Keratinocyte (primary cell): ENCODE data around the gene LPAR3. TPM values are rescaled to one million over a fixed set of nuclear protein-coding genes. Genes with fewer than 3 reads are reported as not detected.

Experiments used
- DNase-seq: peaks from one replicate; pipeline ENCODE4 v3.0.0-alpha.2; 2011; ENCODE audit warnings: low read depth, missing footprints, low spot score
- FAIRE-seq: peaks from 2 replicates; lab custom pipeline; 2011; peaks lifted over from hg19 to GRCh38; lab: Jason Lieb, UNC
- H2AFZ ChIP-seq: 2 replicates; pipeline ENCODE4 v1.6.0; 2012; ENCODE audit warnings: low read length, control low read depth, inconsistent platforms; ENCODE audit not compliant: control insufficient read depth
- H3K27ac ChIP-seq: 2 replicates; pipeline ENCODE4 v1.5.1; 2011; ENCODE audit warnings: low read length; ENCODE audit not compliant: control insufficient read depth, insufficient read depth
- H3K27me3 ChIP-seq: 3 replicates; pipeline ENCODE4 v1.6.0; 2011; ENCODE audit warnings: low read length; ENCODE audit not compliant: control insufficient read depth, insufficient read depth; ENCODE audit errors: extremely low read depth
- H3K36me3 ChIP-seq, 2 experiments: 2 replicates in 1 of 2; 3 replicates in 1 of 2; pipeline ENCODE4 v1.5.1; 2011; ENCODE audit warnings: low read length in 2 of 2, mild to moderate bottlenecking in 1 of 2; ENCODE audit not compliant: control insufficient read depth in 2 of 2, insufficient read depth in 2 of 2; ENCODE audit errors: extremely low read depth in 1 of 2
- H3K4me1 ChIP-seq: 3 replicates; pipeline ENCODE4 v1.5.1; 2011; ENCODE audit warnings: low read length; ENCODE audit not compliant: control insufficient read depth, insufficient read depth; ENCODE audit errors: extremely low read depth
- H3K4me2 ChIP-seq: 3 replicates; pipeline ENCODE4 v1.6.0; 2011; ENCODE audit warnings: low read depth, low read length; ENCODE audit not compliant: control insufficient read depth, insufficient read depth; ENCODE audit errors: extremely low read depth
- H3K4me3 ChIP-seq, 3 experiments: fragments of 200-600 bp in 1 of 3; sonication (generic) in 1 of 3; 2 replicates in 2 of 3; 3 replicates in 1 of 3; pipeline ENCODE4 v1.5.1; 2011 to 2016; ENCODE audit warnings: low read length in 3 of 3, mild to moderate bottlenecking in 3 of 3, control low read depth in 2 of 3, inconsistent platforms in 1 of 3, low read depth in 1 of 3, mixed read lengths in 1 of 3, mixed run types in 1 of 3, moderate library complexity in 1 of 3; ENCODE audit not compliant: control insufficient read depth in 2 of 3, insufficient read depth in 2 of 3; ENCODE audit errors: extremely low read depth in 1 of 3
- H3K79me2 ChIP-seq: 2 replicates; pipeline ENCODE4 v1.6.0; 2012; ENCODE audit warnings: low read length; ENCODE audit not compliant: control insufficient read depth, insufficient read depth
- H3K9ac ChIP-seq: 3 replicates; pipeline ENCODE4 v1.6.0; 2011; ENCODE audit warnings: low read length; ENCODE audit not compliant: control insufficient read depth, insufficient read depth; ENCODE audit errors: extremely low read depth
- H3K9me1 ChIP-seq: 3 replicates; pipeline ENCODE4 v1.6.0; 2011; ENCODE audit warnings: low read length; ENCODE audit not compliant: control insufficient read depth, insufficient read depth; ENCODE audit errors: extremely low read depth
- H3K9me3 ChIP-seq: 2 replicates; pipeline ENCODE4 v1.5.1; 2012; ENCODE audit warnings: low read depth, low read length; ENCODE audit not compliant: control insufficient read depth
- H4K20me1 ChIP-seq: 3 replicates; pipeline ENCODE4 v1.6.0; 2011; ENCODE audit warnings: low read length; ENCODE audit not compliant: control insufficient read depth, insufficient read depth; ENCODE audit errors: extremely low read depth
- EZH2 ChIP-seq: IDR thresholded peaks from one replicate; pipeline ENCODE4 v1.6.1; 2012; ENCODE audit warnings: inconsistent platforms, mild to moderate bottlenecking, low read length, moderate library complexity
- dilution Hi-C: fragments of 300-500 bp; cut with MboI; formaldehyde crosslinking; loops from one replicate; pipeline ENCODE4 v1.7.0; 2020; ENCODE audit warnings: low sequenced_read_pairs; ENCODE audit not compliant: extremely low pct_ligation_motif_present
- polyA plus RNA-seq, 5 experiments: library from polyadenylated mRNA; depleted of rRNA in 3 of 5; stranded (reverse) in 3 of 5; stranded (forward) in 1 of 5; unstranded in 1 of 5; fragments of >200 nt; gene quantifications; 1 replicate in 1 of 5; 2 replicates in 3 of 5; 3 replicates in 1 of 5; pipeline versions ENCODE4 v1.2.1 to v1.2.3, GENCODE V29; 2011 to 2012; ENCODE audit warnings: missing spikeins in 2 of 5, low read depth in 1 of 5, low replicate concordance in 1 of 5
- TF ChIP-seq, protein P1 (sequence below), 3 experiments: IDR thresholded peaks in 1 of 3; conservative IDR thresholded peaks in 1 of 3; optimal IDR thresholded peaks in 1 of 3; 2 replicates in 2 of 3; 3 replicates in 1 of 3; pipeline versions ENCODE3 to v1.5.1; 2011; ENCODE audit warnings: low read length in 3 of 3, mild to moderate bottlenecking in 3 of 3, moderate library complexity in 2 of 3, control low read depth in 1 of 3, inconsistent platforms in 1 of 3; ENCODE audit not compliant: insufficient read depth in 2 of 3; ENCODE audit errors: extremely low read depth in 1 of 3

LPAR3 gene
- polyA plus RNA-seq, 1 donor (not counting 4 experiments of a cell fraction or from before 2014, with no cell fraction given) = 42.1 TPM

DNA sequence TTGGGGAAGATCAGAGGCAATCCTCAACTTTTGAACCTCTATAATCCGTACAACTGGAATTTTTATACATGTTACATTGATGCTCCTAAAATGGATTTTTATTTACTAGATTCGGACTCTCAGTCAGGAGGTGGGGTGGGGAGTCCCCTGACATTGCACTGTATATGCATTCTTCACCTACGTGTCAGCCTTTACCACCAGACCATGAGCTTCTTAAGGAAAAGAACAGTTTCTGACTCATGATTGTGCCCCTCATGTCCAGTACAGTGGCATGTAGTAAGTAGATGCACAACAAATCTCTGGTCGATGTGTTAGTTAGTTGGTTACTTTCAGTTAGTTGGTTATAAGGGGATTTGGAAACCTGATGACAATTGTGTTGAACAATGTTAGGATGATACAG lies 15.4 kb downstream of the LPAR3 start:
- peaks cover 13% of the 10 kb centered on the region for H3K4me1 ChIP-seq
- no peaks in the 10 kb centered on the region for H3K27me3 ChIP-seq
- H3K9me3 ChIP-seq = no peaks in the 10 kb centered on the region
- TF ChIP-seq, protein P1, sequence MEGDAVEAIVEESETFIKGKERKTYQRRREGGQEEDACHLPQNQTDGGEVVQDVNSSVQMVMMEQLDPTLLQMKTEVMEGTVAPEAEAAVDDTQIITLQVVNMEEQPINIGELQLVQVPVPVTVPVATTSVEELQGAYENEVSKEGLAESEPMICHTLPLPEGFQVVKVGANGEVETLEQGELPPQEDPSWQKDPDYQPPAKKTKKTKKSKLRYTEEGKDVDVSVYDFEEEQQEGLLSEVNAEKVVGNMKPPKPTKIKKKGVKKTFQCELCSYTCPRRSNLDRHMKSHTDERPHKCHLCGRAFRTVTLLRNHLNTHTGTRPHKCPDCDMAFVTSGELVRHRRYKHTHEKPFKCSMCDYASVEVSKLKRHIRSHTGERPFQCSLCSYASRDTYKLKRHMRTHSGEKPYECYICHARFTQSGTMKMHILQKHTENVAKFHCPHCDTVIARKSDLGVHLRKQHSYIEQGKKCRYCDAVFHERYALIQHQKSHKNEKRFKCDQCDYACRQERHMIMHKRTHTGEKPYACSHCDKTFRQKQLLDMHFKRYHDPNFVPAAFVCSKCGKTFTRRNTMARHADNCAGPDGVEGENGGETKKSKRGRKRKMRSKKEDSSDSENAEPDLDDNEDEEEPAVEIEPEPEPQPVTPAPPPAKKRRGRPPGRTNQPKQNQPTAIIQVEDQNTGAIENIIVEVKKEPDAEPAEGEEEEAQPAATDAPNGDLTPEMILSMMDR (optimal IDR thresholded peaks at IDR 0.05 in 1 of 3, IDR thresholded peaks at IDR 0.05 in 1 of 3, conservative IDR thresholded peaks at IDR 0.05 in 1 of 3; ENCODE audit: extremely low read depth in 1 of 3, insufficient read depth in 2 of 3, low read length in 3 of 3) = no peak
- TF ChIP-seq EZH2 = no peak
- H3K9me1 ChIP-seq = no peaks in the 10 kb centered on the region
- H3K36me3 ChIP-seq = peaks cover 0 to 6% of the 10 kb centered on the region in 2 experiments
- dilution Hi-C loops = no loop called here
- no peak overlapping the region for H3K4me2 ChIP-seq
- H3K4me3 ChIP-seq = no peak overlapping the region
- no peak overlapping the region for H3K9ac ChIP-seq
- no peaks in the 10 kb centered on the region for H4K20me1 ChIP-seq
- no peak overlapping the region for H3K27ac ChIP-seq
- FAIRE-seq = no peak
- H3K79me2 ChIP-seq = peaks cover 51% of the 10 kb centered on the region
- no peak for DNase-seq
- H2AFZ ChIP-seq = no peak overlapping the region

DNA sequence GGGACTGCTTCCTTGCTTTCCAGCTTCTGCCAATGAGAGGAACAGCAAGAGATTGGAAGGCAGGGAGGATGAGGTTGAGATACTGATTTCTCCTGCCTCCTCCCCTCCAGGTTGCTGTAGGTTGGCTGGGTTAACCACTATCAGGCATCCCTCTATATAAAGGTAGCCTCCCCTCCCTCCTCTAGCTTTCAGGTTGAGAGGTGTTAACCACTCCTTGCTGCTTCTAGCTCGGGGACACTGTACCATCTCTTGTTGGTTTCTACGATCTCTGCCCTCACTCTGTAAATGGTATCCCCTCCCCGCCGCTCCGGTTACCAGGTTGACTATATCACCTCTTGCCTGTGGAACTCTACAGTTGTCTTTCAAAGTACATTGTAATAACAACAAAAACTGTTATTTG lies 16.7 kb downstream of the LPAR3 start:
- Histone ChIP-seq H2AFZ (no peak overlapping the region), H4K20me1 (no peaks in the 10 kb centered on the region), H3K4me2 (no peak overlapping the region), H3K9me1 (no peaks in the 10 kb centered on the region), H3K9me3 (no peaks in the 10 kb centered on the region), H3K4me1 (peaks cover 8% of the 10 kb centered on the region), H3K27ac (no peak overlapping the region), H3K27me3 (no peaks in the 10 kb centered on the region), H3K36me3 (peaks cover 0 to 6% of the 10 kb centered on the region in 2 experiments), H3K4me3 (no peak overlapping the region), H3K79me2 (peaks cover 44% of the 10 kb centered on the region), H3K9ac (no peak overlapping the region)
- no peak for DNase-seq
- TF ChIP-seq EZH2 = no peak
- TF ChIP-seq, protein P1 (optimal IDR thresholded peaks at IDR 0.05 in 1 of 3, IDR thresholded peaks at IDR 0.05 in 1 of 3, conservative IDR thresholded peaks at IDR 0.05 in 1 of 3; ENCODE audit: extremely low read depth in 1 of 3, insufficient read depth in 2 of 3, low read length in 3 of 3) = no peak
- dilution Hi-C loops = no loop called here
- FAIRE-seq = no peak
